ENCODE data around the gene KIFC1.
"Not testable (repeated sequence)": the region's sequence is repeated elsewhere in the genome, so short reads cannot be mapped to it uniquely, and the experiment has no call there.

The KIFC1 gene

GRCh38 chr6:33391278-33391921, at the start of gene KIFC1:
Gene KIFC1 (plus strand): TSS chr6:33391823. CDS start chr6:33391986, 163 bp downstream.
- DNase-seq (ENCODE audit: low spot score): peak; percentile 83

GRCh38 chr6:33343606-33343952, 48.0 kb upstream of the KIFC1 start:
- not testable (repeated sequence) for DNase-seq (ENCODE audit: low spot score)

GRCh38 chr6:33343953-33344611, 47.5 kb upstream of the KIFC1 start:
- no peak for DNase-seq (ENCODE audit: low spot score)

- peak; percentile 32 for DNase-seq (ENCODE audit: low spot score)
Observed at GRCh38 chr6:33344701-33345697, 46.6 kb upstream of the KIFC1 start.

GRCh38 chr6:33346972-33347371, 44.7 kb upstream of the KIFC1 start:
- DNase-seq (ENCODE audit: low spot score): not testable (repeated sequence)

- no peak for DNase-seq (ENCODE audit: low spot score)
Observed at GRCh38 chr6:33347816-33348215, 43.8 kb upstream of the KIFC1 start.

- not testable (repeated sequence) for DNase-seq (ENCODE audit: low spot score)
Observed at GRCh38 chr6:33355860-33356259, 35.8 kb upstream of the KIFC1 start.

- no peak for DNase-seq (ENCODE audit: low spot score)
Observed at GRCh38 chr6:33356295-33356694, 35.3 kb upstream of the KIFC1 start.

- not testable (repeated sequence) for DNase-seq (ENCODE audit: low spot score)
Observed at GRCh38 chr6:33357160-33357871, 34.3 kb upstream of the KIFC1 start.

GRCh38 chr6:33359331-33359730, 32.3 kb upstream of the KIFC1 start:
- DNase-seq (ENCODE audit: low spot score): no peak

- not testable (repeated sequence) for DNase-seq (ENCODE audit: low spot score)
Observed at GRCh38 chr6:33363486-33363885, 28.1 kb upstream of the KIFC1 start.

GRCh38 chr6:33364475-33365205, 27.0 kb upstream of the KIFC1 start:
- DNase-seq (ENCODE audit: low spot score): not testable (repeated sequence)

GRCh38 chr6:33365206-33365971, 26.2 kb upstream of the KIFC1 start:
- not testable (repeated sequence) for DNase-seq (ENCODE audit: low spot score)

- no peak for DNase-seq (ENCODE audit: low spot score)
Observed at GRCh38 chr6:33367009-33367714, 24.5 kb upstream of the KIFC1 start.

GRCh38 chr6:33367715-33368025, 24.0 kb upstream of the KIFC1 start:
- DNase-seq (ENCODE audit: low spot score): not testable (repeated sequence)

GRCh38 chr6:33371901-33372300, 19.7 kb upstream of the KIFC1 start:
- DNase-seq (ENCODE audit: low spot score): not testable (repeated sequence)

GRCh38 chr6:33372526-33373123, 19.0 kb upstream of the KIFC1 start:
- no peak for DNase-seq (ENCODE audit: low spot score)

- DNase-seq (ENCODE audit: low spot score): no peak
Observed at GRCh38 chr6:33373960-33374910, 17.4 kb upstream of the KIFC1 start.
